Loucy (cell line): ENCODE data around the gene MTMR12.

ENCODE experiments used
- EZH2phosphoT487 ChIP-seq: fragments of 200-600 bp; IDR thresholded peaks from 2 replicates; pipeline ENCODE4 v1.6.1; 2018; ENCODE audit warnings: antibody characterized with exemption, mild to moderate bottlenecking, moderate library complexity, borderline replicate concordance
- TF ChIP-seq, protein P1 (sequence below): fragments of 200-600 bp; sonication (generic); conservative IDR thresholded peaks from 2 replicates; pipeline ENCODE4 v1.5.1; 2014; ENCODE audit warnings: mild to moderate bottlenecking, antibody characterized with exemption, low read length

DNA sequence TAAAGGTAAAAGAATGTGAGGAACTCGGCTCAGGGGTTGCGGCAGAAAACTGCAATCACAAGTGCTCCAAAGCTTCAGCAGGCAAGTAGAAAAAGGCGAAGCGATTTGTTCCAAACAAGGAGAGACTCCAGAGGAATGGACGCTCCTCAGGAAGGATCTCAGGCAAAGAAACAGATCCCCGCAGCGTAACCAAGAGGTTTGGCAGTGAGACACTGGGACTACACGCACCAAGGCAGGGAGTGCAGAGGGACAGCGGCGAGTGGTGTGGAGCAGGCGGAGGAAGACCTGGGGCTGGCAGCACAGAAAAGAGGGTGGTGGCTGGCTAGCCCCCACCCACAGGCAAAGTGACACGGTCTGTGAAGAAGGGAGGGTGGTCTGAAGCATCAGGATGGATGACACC, 83.9 kb downstream of the MTMR12 start:
- TF ChIP-seq, protein P1, sequence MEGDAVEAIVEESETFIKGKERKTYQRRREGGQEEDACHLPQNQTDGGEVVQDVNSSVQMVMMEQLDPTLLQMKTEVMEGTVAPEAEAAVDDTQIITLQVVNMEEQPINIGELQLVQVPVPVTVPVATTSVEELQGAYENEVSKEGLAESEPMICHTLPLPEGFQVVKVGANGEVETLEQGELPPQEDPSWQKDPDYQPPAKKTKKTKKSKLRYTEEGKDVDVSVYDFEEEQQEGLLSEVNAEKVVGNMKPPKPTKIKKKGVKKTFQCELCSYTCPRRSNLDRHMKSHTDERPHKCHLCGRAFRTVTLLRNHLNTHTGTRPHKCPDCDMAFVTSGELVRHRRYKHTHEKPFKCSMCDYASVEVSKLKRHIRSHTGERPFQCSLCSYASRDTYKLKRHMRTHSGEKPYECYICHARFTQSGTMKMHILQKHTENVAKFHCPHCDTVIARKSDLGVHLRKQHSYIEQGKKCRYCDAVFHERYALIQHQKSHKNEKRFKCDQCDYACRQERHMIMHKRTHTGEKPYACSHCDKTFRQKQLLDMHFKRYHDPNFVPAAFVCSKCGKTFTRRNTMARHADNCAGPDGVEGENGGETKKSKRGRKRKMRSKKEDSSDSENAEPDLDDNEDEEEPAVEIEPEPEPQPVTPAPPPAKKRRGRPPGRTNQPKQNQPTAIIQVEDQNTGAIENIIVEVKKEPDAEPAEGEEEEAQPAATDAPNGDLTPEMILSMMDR, result no peak
- TF ChIP-seq EZH2phosphoT487, result no peak
